OCI-LY7 (cell line): ENCODE data around the gene ADAMTS9. TPM values are rescaled to one million over a fixed set of nuclear protein-coding genes. Genes with fewer than 3 reads are reported as not detected.

ENCODE experiments used
- BruUV-seq: library from RNA; stranded (reverse); fragments of 400-500 nt; replicated peaks from 2 replicates; lab custom pipeline; 2021; lab: Mats Ljungman, UMichigan
- CTCF ChIA-PET: fragments of 300-600 bp; sonication (Branson Sonifier 250); formaldehyde crosslinking; loops from one replicate; lab custom pipeline; 2022; ENCODE audit warnings: antibody characterized with exemption; ENCODE audit not compliant: unreplicated experiment; lab: Charles Lee
- POLR2A ChIA-PET: fragments of 300-600 bp; sonication (Branson Sonifier 250); formaldehyde crosslinking; loops from one replicate; lab custom pipeline; 2022; ENCODE audit warnings: antibody characterized with exemption; lab: Charles Lee
- DNase-seq: peaks from one replicate; pipeline ENCODE4 v3.0.0-alpha.2; 2015; ENCODE audit warnings: low spot score
- H2AFZ ChIP-seq: fragments of 200-600 bp; sonication (generic), shearing (Covaris generic); 2 replicates; pipeline ENCODE4 v1.6.1; 2014; ENCODE audit warnings: mild to moderate bottlenecking, antibody characterized with exemption, low read length, moderate library complexity
- H3K27ac ChIP-seq: fragments of 200-600 bp; sonication (generic); 2 replicates; pipeline ENCODE4 v1.5.1; 2014; ENCODE audit warnings: mixed run types, low read depth, mild to moderate bottlenecking, moderate library complexity, low read length, inconsistent platforms; ENCODE audit not compliant: poor library complexity, severe bottlenecking
- H3K36me3 ChIP-seq: fragments of 200-600 bp; sonication (generic); 2 replicates; pipeline ENCODE4 v1.6.1; 2014; ENCODE audit warnings: mild to moderate bottlenecking, antibody characterized with exemption, low read length, moderate library complexity, mixed read lengths; ENCODE audit not compliant: insufficient read depth
- H3K4me1 ChIP-seq: fragments of 200-600 bp; sonication (generic); 2 replicates; pipeline ENCODE4 v1.5.1; 2014; ENCODE audit warnings: mild to moderate bottlenecking, low read length; ENCODE audit not compliant: insufficient read depth, poor library complexity, severe bottlenecking
- H3K4me2 ChIP-seq: fragments of 200-600 bp; sonication (generic); 2 replicates; pipeline ENCODE4 v1.6.1; 2014; ENCODE audit warnings: mild to moderate bottlenecking, low read length
- H3K4me3 ChIP-seq: fragments of 200-600 bp; sonication (generic); 2 replicates; pipeline ENCODE4 v1.5.1; 2014; ENCODE audit warnings: mild to moderate bottlenecking, low read depth, low read length; ENCODE audit not compliant: poor library complexity, severe bottlenecking
- H3K79me2 ChIP-seq: fragments of 200-600 bp; sonication (generic); 2 replicates; pipeline ENCODE4 v1.6.1; 2016; ENCODE audit warnings: low read depth, mild to moderate bottlenecking, low read length, moderate library complexity, mixed read lengths; ENCODE audit not compliant: insufficient read depth
- H3K9me2 ChIP-seq: fragments of 200-600 bp; sonication (generic); 2 replicates; pipeline ENCODE4 v1.6.1; 2016; ENCODE audit warnings: mild to moderate bottlenecking, low read length, mixed read lengths; ENCODE audit not compliant: insufficient read depth
- H3K9me3 ChIP-seq: fragments of 200-600 bp; sonication (generic); 2 replicates; pipeline ENCODE4 v1.6.1; 2014; ENCODE audit warnings: mild to moderate bottlenecking, mixed run types, low read length, mixed read lengths
- H4K20me1 ChIP-seq: fragments of 200-600 bp; sonication (generic); 2 replicates; pipeline ENCODE4 v1.6.1; 2014; ENCODE audit warnings: mild to moderate bottlenecking, antibody characterized with exemption, low read length, moderate library complexity, mixed read lengths; ENCODE audit not compliant: insufficient read depth
- EZH2phosphoT487 ChIP-seq: fragments of 200-600 bp; sonication (generic); IDR thresholded peaks from 2 replicates; pipeline ENCODE4 v1.6.1; 2018; ENCODE audit warnings: low read depth, borderline replicate concordance, mild to moderate bottlenecking, mixed run types, antibody characterized with exemption, low read length, moderate library complexity, mixed read lengths
- intact Hi-C: fragments of 100-400 bp; cut with micrococcal nuclease; formaldehyde crosslinking; loops from one replicate; pipeline ENCODE4 v1.10.0; 2022; ENCODE audit not compliant: unreplicated experiment
- total RNA-seq, 2 experiments: library from RNA; depleted of rRNA in 1 of 2; stranded (reverse); fragments of >200 nt in 1 of 2; shearing (Covaris generic) in 1 of 2; gene quantifications; 2 replicates each; pipeline ENCODE4 v1.2.3, GENCODE V29; 2014 to 2022
- TF ChIP-seq, protein P1 (sequence below): fragments of 200-600 bp; sonication (generic); conservative IDR thresholded peaks from 2 replicates; pipeline ENCODE4 v1.5.1; 2014; ENCODE audit warnings: mild to moderate bottlenecking, antibody characterized with exemption, low read length, moderate library complexity, mixed read lengths

The ADAMTS9 gene
- total RNA-seq, 2 experiments from 2014 or later = not detected

DNA sequence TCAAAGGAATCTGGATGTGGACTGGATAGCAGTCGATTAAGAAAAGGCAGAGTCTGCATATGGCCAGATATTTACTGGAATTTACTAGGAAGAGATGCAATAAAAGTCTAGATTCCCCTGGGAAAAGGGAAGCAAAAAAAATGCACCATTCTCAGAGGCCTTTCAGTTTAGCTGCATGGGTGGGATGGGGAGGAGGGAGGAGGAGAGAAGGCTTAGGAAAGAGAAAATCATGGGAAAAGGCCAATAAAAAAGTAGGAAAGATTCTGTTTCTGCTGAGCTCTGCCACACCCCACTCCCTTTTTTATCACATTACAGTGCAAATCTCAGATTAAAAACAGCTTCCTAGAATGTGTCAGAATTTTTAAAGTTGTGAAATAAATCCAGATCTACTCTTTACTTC, 103.6 kb downstream of the ADAMTS9 start:
- H3K79me2 ChIP-seq = no peaks in the 10 kb centered on the region
- no peak overlapping the region for H3K27ac ChIP-seq
- no peak for TF ChIP-seq EZH2phosphoT487
- TF ChIP-seq, protein P1, sequence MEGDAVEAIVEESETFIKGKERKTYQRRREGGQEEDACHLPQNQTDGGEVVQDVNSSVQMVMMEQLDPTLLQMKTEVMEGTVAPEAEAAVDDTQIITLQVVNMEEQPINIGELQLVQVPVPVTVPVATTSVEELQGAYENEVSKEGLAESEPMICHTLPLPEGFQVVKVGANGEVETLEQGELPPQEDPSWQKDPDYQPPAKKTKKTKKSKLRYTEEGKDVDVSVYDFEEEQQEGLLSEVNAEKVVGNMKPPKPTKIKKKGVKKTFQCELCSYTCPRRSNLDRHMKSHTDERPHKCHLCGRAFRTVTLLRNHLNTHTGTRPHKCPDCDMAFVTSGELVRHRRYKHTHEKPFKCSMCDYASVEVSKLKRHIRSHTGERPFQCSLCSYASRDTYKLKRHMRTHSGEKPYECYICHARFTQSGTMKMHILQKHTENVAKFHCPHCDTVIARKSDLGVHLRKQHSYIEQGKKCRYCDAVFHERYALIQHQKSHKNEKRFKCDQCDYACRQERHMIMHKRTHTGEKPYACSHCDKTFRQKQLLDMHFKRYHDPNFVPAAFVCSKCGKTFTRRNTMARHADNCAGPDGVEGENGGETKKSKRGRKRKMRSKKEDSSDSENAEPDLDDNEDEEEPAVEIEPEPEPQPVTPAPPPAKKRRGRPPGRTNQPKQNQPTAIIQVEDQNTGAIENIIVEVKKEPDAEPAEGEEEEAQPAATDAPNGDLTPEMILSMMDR = no peak
- H3K36me3 ChIP-seq = no peaks in the 10 kb centered on the region
- no peaks in the 10 kb centered on the region for H3K9me3 ChIP-seq
- no peak overlapping the region for H3K4me2 ChIP-seq
- no peak overlapping the region for H2AFZ ChIP-seq
- ChIA-PET CTCF (no interaction called here), POLR2A (interaction anchor here (0.7 kb wide), 1 partner anchor 1952 kb away, joined by 3 read pairs; no protein-coding TSS in a partner anchor)
- intact Hi-C loops = no loop called here
- no peaks in the 10 kb centered on the region for H3K9me2 ChIP-seq
- H3K4me3 ChIP-seq = no peak overlapping the region
- no peaks in the 10 kb centered on the region for H4K20me1 ChIP-seq
- DNase-seq = no peak
- no peaks in the 10 kb centered on the region for H3K4me1 ChIP-seq
- BruUV-seq = no TSS peak

DNA sequence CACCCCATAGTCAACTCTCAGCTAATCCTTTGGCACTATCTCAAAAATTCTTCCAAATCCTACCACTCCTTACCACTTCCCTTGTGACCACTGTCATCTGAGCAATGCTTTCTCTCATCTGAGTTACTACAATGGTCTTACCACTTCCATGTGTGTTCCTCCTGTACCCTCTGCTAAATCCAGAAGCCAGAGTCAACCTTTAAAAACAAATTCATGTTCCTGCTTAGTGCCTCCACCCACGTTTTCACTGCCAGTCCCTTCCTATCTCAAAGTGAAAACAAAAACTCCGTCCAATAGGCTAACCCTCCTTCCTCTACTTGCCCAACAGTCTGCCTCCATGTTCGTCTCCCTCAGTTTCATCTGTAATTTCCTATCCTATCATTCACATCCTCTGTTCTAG, 109.0 kb downstream of the ADAMTS9 start:
- Histone ChIP-seq H3K4me1 (no peaks in the 10 kb centered on the region), H3K9me3 (no peaks in the 10 kb centered on the region), H3K4me3 (no peak overlapping the region), H3K36me3 (no peaks in the 10 kb centered on the region), H2AFZ (no peak overlapping the region), H3K27ac (no peak overlapping the region), H3K4me2 (no peak overlapping the region), H3K79me2 (no peaks in the 10 kb centered on the region), H4K20me1 (no peaks in the 10 kb centered on the region), H3K9me2 (no peaks in the 10 kb centered on the region)
- no peak for DNase-seq
- CTCF ChIA-PET = no interaction called here
- no peak for TF ChIP-seq EZH2phosphoT487
- TF ChIP-seq, protein P1 = no peak
- POLR2A ChIA-PET = no interaction called here
- intact Hi-C loops = no loop called here
- no TSS peak for BruUV-seq

DNA sequence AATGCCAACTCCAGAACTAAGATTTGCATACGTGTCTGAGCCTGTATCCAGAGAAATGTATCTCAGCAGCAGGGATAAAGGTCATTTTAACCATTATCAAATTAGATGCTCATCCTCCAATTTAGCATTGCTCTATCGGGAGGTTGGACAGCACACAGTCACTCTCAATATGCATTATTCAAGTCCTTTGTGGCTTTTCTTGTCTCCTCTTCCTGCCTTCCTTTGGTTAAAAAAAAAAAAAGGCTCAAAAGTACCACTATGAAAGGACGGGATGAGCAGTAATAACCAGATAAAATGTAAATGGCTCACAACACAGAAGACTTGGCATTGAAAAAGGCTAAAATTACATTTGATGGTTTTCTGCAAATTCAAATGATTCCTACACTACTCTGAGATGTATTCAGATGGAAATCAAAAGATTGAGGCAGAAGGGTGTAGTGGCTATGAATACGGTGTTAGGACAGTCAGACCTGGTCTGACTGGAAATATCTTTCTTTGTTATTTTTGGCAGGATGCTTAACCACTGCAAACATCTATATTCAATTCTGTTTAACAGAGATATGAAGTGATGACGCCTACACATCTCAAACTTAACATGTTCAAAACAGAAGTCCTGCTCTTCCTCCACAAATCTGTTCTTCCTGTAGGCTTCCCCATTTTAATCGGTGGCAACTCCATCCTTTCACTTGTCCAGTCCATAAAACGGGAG, 109.6 kb downstream of the ADAMTS9 start:
- Histone ChIP-seq H3K79me2 (no peaks in the 10 kb centered on the region), H3K4me2 (no peak overlapping the region), H3K9me3 (no peaks in the 10 kb centered on the region), H3K36me3 (no peaks in the 10 kb centered on the region), H3K27ac (no peak overlapping the region), H4K20me1 (no peaks in the 10 kb centered on the region), H2AFZ (no peak overlapping the region), H3K4me3 (no peak overlapping the region), H3K4me1 (no peaks in the 10 kb centered on the region), H3K9me2 (no peaks in the 10 kb centered on the region)
- CTCF ChIA-PET = no interaction called here
- intact Hi-C loops = no loop called here
- DNase-seq = no peak
- BruUV-seq = no TSS peak
- POLR2A ChIA-PET = no interaction called here
- no peak for TF ChIP-seq EZH2phosphoT487
- TF ChIP-seq, protein P1 = no peak
